ENCODE data around the gene ADAMTS17.

GRCh38 chr15:100021653-100022052 lies 320.1 kb downstream of the ADAMTS17 start:
- TF ChIP-seq POLR2A (IDR thresholded peaks at IDR 0.05; ENCODE audit: borderline replicate concordance, extremely low read depth, insufficient read depth, insufficient read length) (no peak), CBX3 (IDR thresholded peaks at IDR 0.05; ENCODE audit: low read depth) (no peak), CTCF (IDR thresholded peaks at IDR 0.05 in 2 of 3, conservative IDR thresholded peaks at IDR 0.05 in 1 of 3; ENCODE audit: borderline replicate concordance in 1 of 3, insufficient read depth in 1 of 3, low read depth in 2 of 3, low read length in 2 of 3) (no peak), SP1 (IDR thresholded peaks at IDR 0.05; ENCODE audit: low read depth) (no peak), RAD21 (IDR thresholded peaks at IDR 0.05; ENCODE audit: low read depth) (no peak), SRF (IDR thresholded peaks at IDR 0.05; ENCODE audit: low read depth) (no peak), MAX (IDR thresholded peaks at IDR 0.05) (no peak), EZH2 (IDR thresholded peaks at IDR 0.05) (no peak), ATF3 (IDR thresholded peaks at IDR 0.05) (no peak), FOSL1 (IDR thresholded peaks at IDR 0.05; ENCODE audit: low read depth) (no peak)

All from HCT116 (cell line).